Measurements from ENCODE around the gene TMEM163. TPM values are rescaled to one million over a fixed set of nuclear protein-coding genes. Genes with fewer than 3 reads are reported as not detected.

Gene TMEM163
- polyA plus RNA-seq, 3 donors = 0.01 TPM; not detected in 2

DNA sequence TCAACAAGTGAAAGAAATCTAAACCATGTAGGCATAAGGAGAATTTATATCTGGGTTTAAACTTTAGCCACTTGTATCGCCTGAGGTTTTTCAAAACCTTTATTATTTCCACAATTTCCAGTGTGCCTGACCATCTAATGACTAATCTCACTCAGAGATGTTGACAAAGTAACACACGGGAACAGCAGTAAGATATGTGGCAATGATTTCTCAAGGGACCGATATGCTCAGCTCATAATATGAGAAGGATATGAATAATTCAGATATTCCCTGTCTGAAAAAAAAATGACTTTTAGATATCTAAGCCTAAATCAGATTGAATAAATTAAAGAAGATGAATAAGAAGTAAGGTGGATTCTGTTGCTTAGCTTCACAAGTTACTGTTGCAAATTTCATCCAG, 43.5 kb downstream of the TMEM163 start:
- no peak overlapping the region for H3K4me3 Mint-ChIP-seq
- Histone ChIP-seq H3K9me3 (replicated peaks in 1 of 2; ENCODE audit: control insufficient read depth in 1 of 2, insufficient read depth in 1 of 2, low read length in 2 of 2) (no peaks in the 10 kb centered on the region), H3K79me2 (ENCODE audit: insufficient read depth, low read length) (no peaks in the 10 kb centered on the region), H3K27ac (ENCODE audit: low read depth in 1 of 2, low read length in 2 of 2) (no peak overlapping the region), H3K36me3 (replicated peaks in 1 of 2; ENCODE audit: control insufficient read depth in 1 of 2, insufficient read depth in 2 of 2, low read length in 2 of 2) (no peaks in the 10 kb centered on the region), H2AFZ (ENCODE audit: insufficient read depth, low read depth, low read length, poor library complexity, severe bottlenecking) (no peak overlapping the region), H3K9ac (ENCODE audit: insufficient read depth, low read length, poor library complexity, severe bottlenecking) (no peak overlapping the region), H4K20me1 (ENCODE audit: insufficient read depth, low read length) (no peaks in the 10 kb centered on the region), H3K27me3 (ENCODE audit: control insufficient read depth in 2 of 2, insufficient read depth in 2 of 2, low read length in 2 of 2) (no peaks in the 10 kb centered on the region), H3K4me1 (ENCODE audit: control insufficient read depth in 1 of 2, insufficient read depth in 2 of 2, low read length in 2 of 2) (peaks cover 0 to 10% of the 10 kb centered on the region in 2 donors), H3K4me2 (replicated peaks; ENCODE audit: extremely low read depth, low read length, poor library complexity, severe bottlenecking) (no peak overlapping the region), H3K4me3 (replicated peaks in 1 of 3; ENCODE audit: low read depth in 2 of 3, low read length in 3 of 3) (no peak overlapping the region)
- intact Hi-C loops (cut with micrococcal nuclease) = no loop called here
- H3K9me3 Mint-ChIP-seq = peaks cover 0 to 4% (median 0%) of the 10 kb centered on the region in 7 donors
- no CpG with 5 or more reads among the region's 3 CpGs for WGBS (ENCODE audit: insufficient coverage)
- peaks cover 14% of the 10 kb centered on the region for H3K4me1 Mint-ChIP-seq
- H3K27ac Mint-ChIP-seq = no peak overlapping the region
- H3K27me3 Mint-ChIP-seq (ENCODE audit: low read depth in 3 of 3) = peaks cover 1 to 4% (median 2%) of the 10 kb centered on the region in 3 donors
- DNase-seq = peak in 1 of 3 donors; percentile 16
- H3K36me3 Mint-ChIP-seq = no peaks in the 10 kb centered on the region
- TF ChIP-seq, protein P1, sequence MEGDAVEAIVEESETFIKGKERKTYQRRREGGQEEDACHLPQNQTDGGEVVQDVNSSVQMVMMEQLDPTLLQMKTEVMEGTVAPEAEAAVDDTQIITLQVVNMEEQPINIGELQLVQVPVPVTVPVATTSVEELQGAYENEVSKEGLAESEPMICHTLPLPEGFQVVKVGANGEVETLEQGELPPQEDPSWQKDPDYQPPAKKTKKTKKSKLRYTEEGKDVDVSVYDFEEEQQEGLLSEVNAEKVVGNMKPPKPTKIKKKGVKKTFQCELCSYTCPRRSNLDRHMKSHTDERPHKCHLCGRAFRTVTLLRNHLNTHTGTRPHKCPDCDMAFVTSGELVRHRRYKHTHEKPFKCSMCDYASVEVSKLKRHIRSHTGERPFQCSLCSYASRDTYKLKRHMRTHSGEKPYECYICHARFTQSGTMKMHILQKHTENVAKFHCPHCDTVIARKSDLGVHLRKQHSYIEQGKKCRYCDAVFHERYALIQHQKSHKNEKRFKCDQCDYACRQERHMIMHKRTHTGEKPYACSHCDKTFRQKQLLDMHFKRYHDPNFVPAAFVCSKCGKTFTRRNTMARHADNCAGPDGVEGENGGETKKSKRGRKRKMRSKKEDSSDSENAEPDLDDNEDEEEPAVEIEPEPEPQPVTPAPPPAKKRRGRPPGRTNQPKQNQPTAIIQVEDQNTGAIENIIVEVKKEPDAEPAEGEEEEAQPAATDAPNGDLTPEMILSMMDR (IDR thresholded peaks at IDR 0.05) = no peak

DNA sequence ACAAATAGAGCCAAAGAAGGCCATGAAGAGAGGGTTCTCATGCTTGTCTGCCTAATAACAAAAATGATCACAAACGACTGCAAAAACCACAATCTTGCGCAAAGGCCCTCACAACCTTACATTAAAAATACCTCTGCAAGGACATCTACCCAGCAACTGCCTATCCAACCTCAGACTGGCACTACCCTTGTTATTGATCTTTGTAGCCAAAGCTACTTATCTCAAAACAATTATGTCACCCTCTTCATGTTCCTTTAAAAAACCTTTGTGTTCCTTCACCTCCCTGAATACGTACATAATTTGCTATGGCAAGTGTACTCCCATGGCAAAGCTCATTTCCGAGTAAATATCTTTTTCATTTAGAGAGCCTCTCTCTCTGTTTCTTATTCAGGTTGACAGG, 44.1 kb downstream of the TMEM163 start:
- no peak overlapping the region for H3K4me2 ChIP-seq (replicated peaks; ENCODE audit: extremely low read depth, low read length, poor library complexity, severe bottlenecking)
- 59% methylated on average over 3 of the region's 4 CpGs for WGBS (ENCODE audit: insufficient coverage)
- H3K4me3 ChIP-seq (replicated peaks in 1 of 3; ENCODE audit: low read depth in 2 of 3, low read length in 3 of 3) = no peak overlapping the region
- TF ChIP-seq, protein P1 (IDR thresholded peaks at IDR 0.05) = no peak
- H3K4me1 ChIP-seq (ENCODE audit: control insufficient read depth in 1 of 2, insufficient read depth in 2 of 2, low read length in 2 of 2) = peaks cover 0 to 9% of the 10 kb centered on the region in 2 donors
- H3K27ac ChIP-seq (ENCODE audit: low read depth in 1 of 2, low read length in 2 of 2) = no peak overlapping the region
- no peaks in the 10 kb centered on the region for H4K20me1 ChIP-seq (ENCODE audit: insufficient read depth, low read length)
- Mint-ChIP-seq H3K9me3 (peaks cover 0 to 2% (median 0%) of the 10 kb centered on the region in 7 donors), H3K36me3 (no peaks in the 10 kb centered on the region), H3K4me1 (peaks cover 13% of the 10 kb centered on the region), H3K4me3 (no peak overlapping the region), H3K27me3 (ENCODE audit: low read depth in 3 of 3) (peaks cover 1 to 4% (median 3%) of the 10 kb centered on the region in 3 donors), H3K27ac (no peak overlapping the region)
- H2AFZ ChIP-seq (ENCODE audit: insufficient read depth, low read depth, low read length, poor library complexity, severe bottlenecking) = no peak overlapping the region
- no peaks in the 10 kb centered on the region for H3K79me2 ChIP-seq (ENCODE audit: insufficient read depth, low read length)
- no peaks in the 10 kb centered on the region for H3K27me3 ChIP-seq (ENCODE audit: control insufficient read depth in 2 of 2, insufficient read depth in 2 of 2, low read length in 2 of 2)
- H3K9ac ChIP-seq (ENCODE audit: insufficient read depth, low read length, poor library complexity, severe bottlenecking) = no peak overlapping the region
- no peaks in the 10 kb centered on the region for H3K9me3 ChIP-seq (replicated peaks in 1 of 2; ENCODE audit: control insufficient read depth in 1 of 2, insufficient read depth in 1 of 2, low read length in 2 of 2)
- H3K36me3 ChIP-seq (replicated peaks in 1 of 2; ENCODE audit: control insufficient read depth in 1 of 2, insufficient read depth in 2 of 2, low read length in 2 of 2) = no peaks in the 10 kb centered on the region
- intact Hi-C loops (cut with micrococcal nuclease) = no loop called here
- DNase-seq = no peak
